HepG2 (cell line): ENCODE results near the gene NTN4. TPM values are rescaled to one million over a fixed set of nuclear protein-coding genes. Genes with fewer than 3 reads are reported as not detected.

Experiments used
- ATAC-seq: fragments of 200-7000 bp; cut with Tn5 transposase; 3 replicates; pipeline ENCODE4 v1.9.1; 2020; ENCODE audit warnings: mild to moderate bottlenecking, moderate library complexity
- BruUV-seq: library from RNA; stranded (reverse); fragments of 400-500 nt; replicated peaks from 2 replicates; lab custom pipeline; 2021; lab: Mats Ljungman, UMichigan
- CTCF ChIA-PET: fragments of 300-600 bp; formaldehyde crosslinking; extraction: SDS; loops from one replicate; lab custom pipeline; 2021; ENCODE audit warnings: low total read pairs, inconsistent platforms, low intra/inter-chr PET ratio; lab: Yijun Ruan, JAX
- POLR2A ChIA-PET: fragments of 350-600 bp; sonication (Branson Sonifier 250); formaldehyde crosslinking; loops from one replicate; lab custom pipeline; 2020; ENCODE audit warnings: antibody characterized with exemption, inconsistent platforms; lab: Yijun Ruan, JAX
- DNase-seq: peaks from one replicate; pipeline ENCODE4 v3.0.0-alpha.2; 2015; ENCODE audit warnings: low spot score
- FAIRE-seq: peaks from 3 replicates; lab custom pipeline; 2011; peaks lifted over from hg19 to GRCh38; lab: Jason Lieb, UNC
- H2AFZ ChIP-seq: one replicate; pipeline ENCODE4 v1.6.1; 2011; ENCODE audit warnings: low read length, inconsistent platforms
- H3K27ac ChIP-seq: fragments of 300-600 bp; 3 replicates; pipeline ENCODE4 v1.8.0; 2011; ENCODE audit warnings: mixed run types, mild to moderate bottlenecking, mixed read lengths, low read length, inconsistent platforms; ENCODE audit not compliant: insufficient read depth; ENCODE audit errors: extremely low read length
- H3K27me3 ChIP-seq, 2 experiments: fragments of 200-600 bp in 1 of 2; 2 replicates in 1 of 2; 3 replicates in 1 of 2; pipeline versions ENCODE4 v1.6.0 to v1.8.0; 2011; ENCODE audit warnings: low read length in 2 of 2, mild to moderate bottlenecking in 2 of 2, moderate library complexity in 2 of 2, inconsistent platforms in 1 of 2; ENCODE audit not compliant: insufficient read depth in 2 of 2, control insufficient read depth in 1 of 2
- H3K36me3 ChIP-seq, 2 experiments: fragments of 200-600 bp in 1 of 2; replicated peaks in 1 of 2; 2 replicates in 1 of 2; 3 replicates in 1 of 2; pipeline versions ENCODE4 v1.5.1 to v1.8.0; 2011; ENCODE audit warnings: low read length in 2 of 2, inconsistent platforms in 1 of 2; ENCODE audit not compliant: insufficient read depth in 2 of 2, control insufficient read depth in 1 of 2
- H3K4me1 ChIP-seq: 2 replicates; pipeline ENCODE4 v1.5.1; 2012; ENCODE audit warnings: low read length, inconsistent platforms; ENCODE audit not compliant: insufficient read depth
- H3K4me2 ChIP-seq: 2 replicates; pipeline ENCODE4 v1.6.0; 2011; ENCODE audit warnings: low read depth, low read length, inconsistent platforms
- H3K4me3 ChIP-seq, 3 experiments: fragments of 200-600 bp in 1 of 3; sonication (generic), shearing (Covaris generic) in 1 of 3; replicated peaks in 1 of 3; 2 replicates each; pipeline ENCODE4 v1.5.1; 2011 to 2016; ENCODE audit warnings: low read length in 3 of 3, inconsistent platforms in 2 of 3, low read depth in 2 of 3, mild to moderate bottlenecking in 2 of 3, control low read depth in 1 of 3, mixed read lengths in 1 of 3; ENCODE audit not compliant: insufficient read depth in 1 of 3
- H3K79me2 ChIP-seq: one replicate; pipeline ENCODE4 v1.6.1; 2011; ENCODE audit warnings: low read length, inconsistent platforms; ENCODE audit not compliant: insufficient read depth
- H3K9ac ChIP-seq: 2 replicates; pipeline ENCODE4 v1.6.0; 2011; ENCODE audit warnings: mild to moderate bottlenecking, low read depth, low read length, inconsistent platforms; ENCODE audit not compliant: insufficient read depth
- H3K9me3 ChIP-seq: 2 replicates; pipeline ENCODE4 v1.5.1; 2012; ENCODE audit warnings: mild to moderate bottlenecking, low read length
- H4K20me1 ChIP-seq: 2 replicates; pipeline ENCODE4 v1.6.0; 2011; ENCODE audit warnings: inconsistent platforms, mild to moderate bottlenecking, low read length, moderate library complexity; ENCODE audit not compliant: insufficient read depth
- ATF7 ChIP-seq, 2 experiments: fragments of 450-650 bp in 1 of 2; sonication (generic) in 1 of 2; formaldehyde crosslinking in 1 of 2; IDR thresholded peaks; 2 replicates each; pipeline versions ENCODE4 v1.4.0 to v1.6.1; 2016 to 2020; ENCODE audit warnings: antibody characterized with exemption in 1 of 2, mild to moderate bottlenecking in 1 of 2, missing genetic modification reagents in 1 of 2
- GTF3A ChIP-seq: sonication (generic); formaldehyde crosslinking; conservative IDR thresholded peaks from 2 replicates; pipeline ENCODE4 v1.4.0; 2020; ENCODE audit warnings: mild to moderate bottlenecking, missing genetic modification reagents
- JUND ChIP-seq: sonication (generic); formaldehyde crosslinking; IDR thresholded peaks from 2 replicates; pipeline ENCODE4 v1.8.0; 2022; ENCODE audit warnings: mild to moderate bottlenecking, missing genetic modification reagents
- SIX4 ChIP-seq: sonication (generic); formaldehyde crosslinking; IDR thresholded peaks from 2 replicates; pipeline ENCODE4 v1.4.0; 2020; ENCODE audit warnings: missing genetic modification reagents
- STAG1 ChIP-seq: sonication (generic); formaldehyde crosslinking; IDR thresholded peaks from 2 replicates; pipeline ENCODE4 v1.4.0; 2020; ENCODE audit warnings: missing genetic modification reagents
- TEAD2 ChIP-seq: sonication (generic); formaldehyde crosslinking; IDR thresholded peaks from 2 replicates; pipeline ENCODE4 v1.9.0; 2021; ENCODE audit warnings: missing genetic modification reagents
- ZBTB21 ChIP-seq: sonication (generic); formaldehyde crosslinking; IDR thresholded peaks from 2 replicates; pipeline ENCODE4 v1.4.0; 2020; ENCODE audit warnings: missing genetic modification reagents
- ZFP82 ChIP-seq: sonication (generic); formaldehyde crosslinking; IDR thresholded peaks from 2 replicates; pipeline ENCODE4 v1.5.1; 2020; ENCODE audit warnings: mild to moderate bottlenecking, missing genetic modification reagents, borderline replicate concordance
- ZNF317 ChIP-seq: sonication (generic); formaldehyde crosslinking; IDR thresholded peaks from 2 replicates; pipeline ENCODE4 v1.5.0; 2020; ENCODE audit warnings: mild to moderate bottlenecking, missing genetic modification reagents
- WGBS: methylation state at CpG from one replicate; pipeline ENCODE4 v1.1.6; 2017; ENCODE audit warnings: low lambda C conversion rate; 5-methylcytosine and 5-hydroxymethylcytosine counted together
- in situ Hi-C: cut with HindIII; loops from 2 replicates; pipeline ENCODE4 v1.10.0; 2017; ENCODE audit warnings: low pct_unique_long_range_greater_than_20kb; ENCODE audit not compliant: extremely low pct_ligation_motif_present
- intact Hi-C: fragments of 100-400 bp; cut with micrococcal nuclease; formaldehyde crosslinking; loops from one replicate; pipeline ENCODE4 v1.10.0; 2022; ENCODE audit not compliant: unreplicated experiment
- polyA plus RNA-seq, 8 experiments: library from polyadenylated mRNA; depleted of rRNA in 3 of 8; stranded (reverse) in 7 of 8; unstranded in 1 of 8; fragments of >200 nt; fragmentation: Illumina TruSeq in 4 of 8; extraction: Trizol in 4 of 8; gene quantifications; 2 replicates each; pipeline versions ENCODE4 v1.2.1 to v1.2.3, GENCODE V29; 2011 to 2016; ENCODE audit warnings: low read depth in 4 of 8, missing spikeins in 1 of 8, mixed read lengths in 1 of 8; ENCODE audit not compliant: insufficient read depth in 1 of 8
- total RNA-seq, 5 experiments: library from RNA; depleted of rRNA; stranded (reverse); fragments of >200 nt; fragmentation: Illumina TruSeq; extraction: Trizol; gene quantifications; 2 replicates each; pipeline ENCODE4 v1.2.3, GENCODE V29; 2016; ENCODE audit warnings: low read depth in 1 of 5

Gene NTN4
- total and polyA plus RNA-seq, 2 of the 13 experiments (the other 11 are each of a cell fraction or from before 2014, with no cell fraction given) = 7.8 to 11.5 TPM

- no peak for TF ChIP-seq STAG1 (CRISPR knock-in tag)
- TF ChIP-seq TEAD2 (CRISPR knock-in tag) = no peak
- TF ChIP-seq SIX4 (CRISPR knock-in tag) = no peak
- TF ChIP-seq ZBTB21 (CRISPR knock-in tag) = no peak
- TF ChIP-seq ZNF317 (CRISPR knock-in tag) = no peak
- TF ChIP-seq JUND (CRISPR knock-in tag) = no peak
- TF ChIP-seq ZFP82 (CRISPR knock-in tag) = no peak
These were observed 63.7 kb downstream of the NTN4 start (continued) for GRCh38 chr12:95726903-95727302.

- Histone ChIP-seq H3K4me2 (no peak overlapping the region), H3K9me3 (no peaks in the 10 kb centered on the region), H3K4me1 (no peaks in the 10 kb centered on the region), H3K27ac (no peak overlapping the region), H4K20me1 (no peaks in the 10 kb centered on the region), H3K79me2 (no peaks in the 10 kb centered on the region), H3K27me3 (no peaks in the 10 kb centered on the region), H3K9ac (no peak overlapping the region), H3K36me3 (no peaks in the 10 kb centered on the region), H3K4me3 (no peak overlapping the region), H2AFZ (no peak overlapping the region)
- FAIRE-seq (no peak), ATAC-seq (no peak), DNase-seq (no peak)
- TF ChIP-seq ZNF317 (CRISPR knock-in tag) (no peak), ATF7 (IDR thresholded peaks at IDR 0.05) (peak; percentile 61; the same call in 1 of the 2 replicates), ATF7 (CRISPR knock-in tag; IDR thresholded peaks at IDR 0.05) (no peak), GTF3A (CRISPR knock-in tag) (no peak)
- intact Hi-C loops = no loop called here
- CTCF ChIA-PET = no interaction called here
- WGBS = 71% methylated on average over 1 of the region's 1 CpG
- BruUV-seq = no TSS peak
- POLR2A ChIA-PET = no interaction called here
- in situ Hi-C loops = no loop called here
These were observed 65.8 kb downstream of the NTN4 start for GRCh38 chr12:95724767-95725166.
